Astrocyte (in vitro differentiated cells and primary cell): ENCODE measurements around the gene BLOC1S4.

ENCODE experiments used
- CTCF ChIP-seq: IDR thresholded peaks from 2 replicates; pipeline ENCODE4 v1.5.1; 2011; ENCODE audit warnings: low read depth, mild to moderate bottlenecking, inconsistent platforms, low read length, moderate library complexity; ENCODE audit not compliant: insufficient read depth
- EZH2 ChIP-seq: IDR thresholded peaks from 2 replicates; pipeline ENCODE4 v1.6.1; 2012; ENCODE audit warnings: mild to moderate bottlenecking, low read length, inconsistent platforms; ENCODE audit not compliant: insufficient read depth

GRCh38 chr4:6703786-6704185 lies 12.2 kb upstream of the BLOC1S4 start:
- no peak for TF ChIP-seq CTCF
- TF ChIP-seq EZH2, result no peak
